NT2/D1 (cell line): ENCODE data around the gene CAMTA1.

Experiments used
- SUZ12 ChIP-seq: IDR thresholded peaks from 2 replicates; pipeline ENCODE4 v1.6.1; 2011; ENCODE audit not compliant: insufficient read length, insufficient read depth; ENCODE audit errors: extremely low read depth
- YY1 ChIP-seq: IDR thresholded peaks from 2 replicates; pipeline ENCODE4 v1.6.1; 2011; ENCODE audit not compliant: insufficient read length, insufficient read depth
- ZNF274 ChIP-seq: IDR thresholded peaks from 2 replicates; pipeline ENCODE4 v1.6.1; 2011; ENCODE audit warnings: mild to moderate bottlenecking, low read depth, low read length

GRCh38 chr1:7491109-7491817 is 706.0 kb downstream of the CAMTA1 start:
- TF ChIP-seq ZNF274 (no peak), YY1 (no peak), SUZ12 (no peak)
